HG03039 (cell line): ENCODE measurements around the gene AMIGO2.
"Not testable (repeated sequence)": the region's sequence is repeated elsewhere in the genome, so short reads cannot be mapped to it uniquely, and the experiment has no call there.

Source experiments
- ATAC-seq: cut with Tn5 transposase; IDR thresholded peaks from one replicate; pipeline ENCODE4 v1.9.1; 2021; ENCODE audit warnings: mild to moderate bottlenecking, moderate library complexity; ENCODE audit not compliant: unreplicated experiment

AMIGO2 gene

DNA sequence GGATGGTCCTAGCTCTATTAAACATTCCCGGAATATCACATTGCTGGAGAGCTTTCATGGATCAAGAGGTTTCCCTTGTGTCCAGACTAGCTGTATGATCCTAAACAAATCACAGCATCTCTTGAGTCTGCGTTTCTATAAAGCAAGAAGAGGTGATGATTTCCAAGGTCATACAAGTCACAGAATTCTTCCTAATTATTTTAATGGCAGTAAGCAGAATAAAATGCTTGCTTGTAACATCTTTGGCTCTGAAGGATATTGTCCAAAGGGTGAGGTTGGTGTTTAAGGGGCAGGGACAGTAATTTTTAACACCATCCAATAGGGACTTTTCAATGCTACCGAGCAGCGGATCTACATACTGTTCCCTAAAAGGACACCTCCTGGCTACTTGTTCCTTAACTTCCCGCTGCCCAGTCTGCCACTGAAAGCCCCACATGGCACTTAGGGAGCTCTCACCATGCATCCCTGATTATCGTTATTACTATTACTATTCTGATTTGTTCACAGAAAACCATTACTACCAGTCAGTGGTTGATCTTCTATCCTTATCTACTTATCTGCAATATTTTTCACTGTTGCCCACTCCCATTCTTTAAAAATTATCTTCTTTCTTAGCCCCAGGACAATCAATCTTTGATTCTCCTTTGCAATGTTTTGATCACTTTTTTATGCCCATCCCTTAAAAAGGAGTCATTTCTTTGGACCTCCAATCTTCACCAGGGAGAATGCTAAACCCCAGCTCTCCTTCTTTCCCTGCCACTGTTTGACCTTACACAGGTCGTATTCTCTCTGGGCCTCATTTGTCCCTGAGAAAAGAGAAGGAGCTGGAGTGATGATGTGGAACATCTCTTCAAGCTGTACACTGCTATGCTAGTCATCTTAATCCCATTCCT, 4.3 kb downstream of the AMIGO2 start:
- ATAC-seq = no peak

DNA sequence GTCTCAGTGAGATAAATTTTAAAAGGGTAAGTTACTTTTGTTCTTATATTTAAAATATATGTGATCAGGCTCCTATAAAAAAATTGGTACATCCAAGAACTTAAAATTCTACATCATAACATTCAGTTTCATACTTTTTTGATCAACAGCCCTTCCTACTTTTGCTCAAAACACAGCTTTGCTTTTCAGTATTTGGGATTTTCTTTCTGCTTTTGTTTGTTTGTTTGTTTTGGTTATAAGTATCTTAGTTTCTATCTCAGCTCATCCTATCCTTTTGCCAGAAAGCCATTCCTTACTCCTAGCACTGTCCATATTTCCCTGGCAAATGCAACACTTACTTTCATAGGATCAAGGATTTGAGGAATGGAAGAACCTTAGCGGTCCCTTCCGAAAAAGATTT, 5.0 kb downstream of the AMIGO2 start:
- ATAC-seq = no peak

DNA sequence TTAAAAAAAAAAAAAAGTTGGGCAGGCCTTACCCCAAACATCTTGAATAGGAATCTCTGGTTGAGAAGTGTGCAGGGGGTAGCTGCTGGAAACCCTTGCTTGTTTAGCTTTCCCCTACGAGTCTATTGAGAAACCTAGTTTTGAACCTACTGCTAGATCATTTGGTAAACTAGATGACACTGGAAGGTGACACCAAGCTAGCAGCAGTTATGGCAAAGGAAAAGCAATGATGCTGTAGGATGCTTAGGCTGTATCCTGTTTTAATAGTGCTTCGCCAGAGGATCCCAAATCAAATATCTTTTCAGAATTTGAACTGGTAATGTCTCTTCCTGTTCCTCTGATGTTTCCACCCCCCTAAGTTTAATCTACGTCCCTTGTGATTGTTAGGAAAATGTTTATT, 5.8 kb downstream of the AMIGO2 start:
- ATAC-seq = no peak

DNA sequence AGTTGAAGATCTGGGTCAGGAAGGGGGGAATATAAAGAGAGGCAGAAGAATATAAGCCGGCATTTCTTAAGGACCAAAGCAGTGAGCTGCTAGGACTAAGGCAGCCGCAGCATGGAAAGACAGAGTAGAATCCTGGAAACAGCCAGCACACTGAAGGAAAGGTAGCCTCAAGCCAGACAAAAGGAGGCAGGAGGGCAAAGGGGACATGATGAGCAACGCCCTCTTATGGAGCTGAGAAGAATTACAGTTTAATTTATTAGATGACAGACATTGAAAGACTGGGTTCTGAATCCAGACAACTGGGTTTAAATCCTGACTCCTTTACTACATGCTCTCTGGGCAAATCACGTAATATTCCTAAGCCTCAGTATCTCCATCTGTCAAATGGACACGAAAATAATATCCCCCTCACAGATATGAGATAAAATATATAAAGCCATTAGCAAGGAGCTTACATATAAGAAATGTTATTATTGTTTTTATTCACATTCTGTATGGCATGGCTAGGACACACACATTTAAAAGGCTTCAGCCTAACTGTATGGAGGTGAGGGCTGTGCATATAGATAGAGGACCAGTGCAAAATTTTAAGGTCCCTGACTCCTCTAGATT, 8.4 kb downstream of the AMIGO2 start:
- no peak for ATAC-seq

DNA sequence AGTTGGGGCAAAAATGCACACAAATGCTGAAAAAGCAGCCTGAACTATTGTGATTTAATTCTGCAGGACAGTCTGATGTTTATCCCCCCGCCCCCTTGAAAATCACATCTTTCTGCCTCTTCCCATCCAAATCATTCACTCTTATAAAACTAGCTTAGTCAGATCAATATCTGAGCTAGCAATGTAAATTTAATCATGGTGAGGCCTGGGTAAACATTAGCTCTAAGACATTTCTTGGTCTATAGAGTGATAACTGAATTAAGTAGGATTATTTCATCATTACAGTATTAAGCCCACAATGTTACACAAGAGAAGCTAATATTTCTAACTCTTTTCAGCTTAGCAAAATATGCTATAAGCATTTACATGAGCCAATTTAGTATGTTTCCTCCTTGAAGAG, 9.4 kb downstream of the AMIGO2 start:
- no peak for ATAC-seq

DNA sequence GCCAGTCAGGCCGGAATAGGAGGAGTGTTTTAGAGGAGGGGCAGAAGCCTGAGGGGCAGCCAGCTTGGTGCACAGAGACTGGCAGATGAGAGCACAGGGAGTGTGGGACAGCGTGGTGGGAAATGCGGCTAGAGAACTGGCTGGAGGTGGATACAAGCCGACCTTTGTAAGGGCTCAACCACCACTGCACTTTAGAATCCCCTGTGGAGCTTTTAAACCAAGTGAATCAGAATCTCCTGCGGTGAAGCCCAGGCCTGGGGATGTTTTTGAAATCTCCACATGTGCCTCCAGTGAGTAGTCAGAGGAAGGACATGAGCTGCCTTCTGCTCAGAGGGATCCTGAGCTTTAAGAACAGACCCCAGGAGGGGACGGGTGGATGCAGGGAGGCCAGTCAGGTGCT, 11.2 kb downstream of the AMIGO2 start:
- ATAC-seq = no peak

DNA sequence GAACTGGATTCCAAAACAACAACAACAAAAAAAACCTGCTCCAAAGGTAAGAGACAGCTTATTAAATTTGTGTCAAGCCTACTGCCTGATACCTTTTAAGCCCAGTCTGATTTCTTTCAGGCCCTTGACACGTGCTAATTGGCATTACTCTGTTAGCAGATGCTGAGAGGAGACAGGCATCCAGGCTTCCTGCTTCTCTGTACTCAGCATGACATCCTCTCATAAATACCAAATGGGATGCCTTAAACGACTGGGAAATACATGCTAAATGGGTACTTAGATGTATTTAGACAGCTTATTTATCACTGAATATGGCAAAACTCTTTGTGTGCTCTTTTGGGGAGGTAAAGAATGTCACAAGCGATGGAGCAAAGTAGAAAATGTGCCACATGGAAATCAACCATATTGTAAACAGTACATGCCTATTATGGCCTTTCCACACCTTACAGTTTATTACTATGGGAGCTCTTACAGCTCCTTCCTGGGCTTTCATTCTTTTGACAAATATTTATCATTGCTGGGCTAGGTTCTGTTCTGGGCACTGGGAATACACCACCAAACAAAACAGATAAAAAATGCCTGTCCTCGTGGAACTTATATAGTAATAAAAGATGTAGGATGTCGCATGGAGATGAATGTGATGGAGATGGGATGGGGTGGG, 11.9 kb downstream of the AMIGO2 start:
- ATAC-seq = no peak

- ATAC-seq = no peak
Measured at GRCh38 chr12:47067176-47067575, 12.6 kb downstream of the AMIGO2 start.

DNA sequence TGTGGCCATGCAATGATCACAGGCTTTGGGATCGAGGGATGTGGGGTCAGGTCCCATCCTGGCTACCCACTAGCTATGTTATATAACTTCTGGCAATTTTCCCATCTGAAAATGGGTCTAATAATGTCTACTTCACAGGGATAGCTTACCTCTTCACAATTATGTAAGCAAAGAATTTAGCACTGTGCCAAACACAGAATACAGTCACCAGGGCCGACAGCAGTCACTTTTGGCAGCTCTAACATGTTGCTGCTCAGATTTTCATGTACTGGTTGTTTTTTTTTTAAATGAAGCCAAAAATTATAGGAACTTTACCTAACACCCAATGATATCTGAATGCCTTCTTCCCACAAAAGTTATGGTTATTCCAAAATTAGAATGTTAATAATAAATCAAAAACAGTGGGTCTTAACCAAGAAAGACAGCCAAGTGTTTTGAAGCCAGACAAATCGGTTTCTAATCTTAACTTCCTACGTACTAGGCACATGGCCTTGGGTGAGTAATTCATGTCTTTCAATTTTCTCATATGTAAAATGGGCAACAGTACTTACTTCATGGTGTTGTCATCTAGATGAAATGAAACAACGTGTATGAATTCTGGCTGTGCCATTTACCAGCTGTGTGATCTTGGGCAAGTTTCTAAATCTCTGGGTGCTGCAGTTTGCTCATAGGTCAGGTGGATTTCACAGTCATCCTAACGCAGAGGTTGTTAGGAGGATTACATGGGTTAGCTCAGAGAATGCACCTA, 13.3 kb downstream of the AMIGO2 start:
- no peak for ATAC-seq

- ATAC-seq = no peak
Measured at GRCh38 chr12:47065546-47065945, 14.2 kb downstream of the AMIGO2 start.

- not testable (repeated sequence) for ATAC-seq
Measured at GRCh38 chr12:47058640-47059039, 21.1 kb downstream of the AMIGO2 start.

DNA sequence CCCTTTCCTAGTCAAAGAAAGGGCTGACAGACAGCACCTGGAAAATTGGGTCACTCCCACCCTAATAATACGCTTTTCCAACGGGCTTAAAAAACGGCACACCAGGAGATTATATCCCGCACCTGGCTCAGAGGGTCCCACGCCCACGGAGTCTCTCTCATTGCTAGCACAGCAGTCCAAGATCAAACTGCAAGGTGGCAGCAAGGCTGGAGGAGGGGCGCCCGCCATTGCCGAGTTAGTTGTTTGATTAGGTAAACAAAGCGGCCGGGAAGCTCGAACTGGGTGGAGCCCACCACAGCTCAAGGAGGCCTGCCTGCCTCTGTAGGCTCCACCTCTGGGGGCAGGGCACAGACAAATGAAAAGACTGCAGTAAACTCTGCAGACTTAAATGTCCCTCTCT, 22.8 kb downstream of the AMIGO2 start:
- ATAC-seq = not testable (repeated sequence)

- ATAC-seq = not testable (repeated sequence)
Measured at GRCh38 chr12:47055856-47056255, 23.9 kb downstream of the AMIGO2 start.

GRCh38 chr12:47054659-47055058, 25.1 kb downstream of the AMIGO2 start:
- ATAC-seq = no peak

GRCh38 chr12:47053961-47054360, 25.8 kb downstream of the AMIGO2 start:
- no peak for ATAC-seq

- ATAC-seq = no peak
Measured at GRCh38 chr12:47052274-47052673, 27.5 kb downstream of the AMIGO2 start.

DNA sequence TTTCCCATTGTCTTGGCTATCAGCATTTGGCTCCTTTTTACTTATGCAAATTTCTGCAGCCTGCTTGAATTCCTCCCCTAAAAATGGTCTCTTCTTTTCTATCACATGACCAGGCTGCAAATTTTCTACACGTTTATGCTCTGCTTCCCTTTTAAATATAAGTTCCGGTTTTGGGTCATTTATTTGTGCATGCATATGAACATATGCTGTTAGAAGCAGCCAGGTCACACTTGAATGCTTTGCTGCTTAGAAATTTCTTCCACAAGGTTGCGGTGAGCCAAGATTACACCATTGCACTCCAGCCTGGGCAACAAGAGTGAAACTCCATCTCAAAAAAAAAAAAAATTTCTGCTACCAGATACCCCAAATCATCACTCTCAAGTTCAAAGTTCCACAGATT, 28.5 kb downstream of the AMIGO2 start:
- ATAC-seq = not testable (repeated sequence)

- no peak for ATAC-seq
Measured at GRCh38 chr12:47048541-47048940, 31.2 kb downstream of the AMIGO2 start.

DNA sequence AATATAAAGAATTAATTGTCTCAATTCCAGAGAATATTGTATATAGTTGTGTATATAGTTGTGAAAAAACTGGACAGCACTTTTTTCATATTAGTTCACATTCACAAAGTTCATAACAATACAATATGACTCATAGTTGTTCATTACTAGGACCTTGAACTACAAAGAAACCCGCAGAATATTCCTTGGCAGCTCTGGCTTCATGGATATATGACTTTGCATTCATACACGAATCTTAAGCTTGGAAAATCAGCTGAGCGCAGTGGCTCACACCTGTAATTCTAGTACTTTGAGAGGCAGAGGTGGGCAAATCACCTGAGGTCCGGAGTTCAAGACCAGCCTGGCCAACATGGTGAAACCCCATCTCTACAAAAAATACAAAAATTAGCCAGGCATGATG, 38.4 kb downstream of the AMIGO2 start:
- no peak for ATAC-seq

DNA sequence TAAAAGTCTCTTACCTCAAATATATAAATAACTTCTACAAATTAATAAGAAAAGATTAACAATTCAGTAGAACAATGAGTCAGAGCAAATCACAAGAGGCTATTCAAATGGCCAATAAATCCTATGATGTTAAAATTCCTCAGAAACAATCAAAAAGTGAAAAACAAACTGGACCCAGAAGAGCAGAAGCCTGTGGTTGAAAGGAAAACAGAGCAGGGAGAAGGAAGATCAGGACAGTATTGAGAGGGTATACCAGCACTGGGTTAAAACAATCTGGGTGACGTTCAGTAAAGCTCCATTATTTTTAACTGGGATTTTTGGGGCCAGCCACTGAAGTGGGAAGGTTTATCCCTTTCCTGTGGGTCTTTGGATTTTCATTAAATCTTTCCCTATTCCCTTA, 40.0 kb downstream of the AMIGO2 start:
- ATAC-seq = no peak

GRCh38 chr12:47039079-47039478, 40.7 kb downstream of the AMIGO2 start:
- no peak for ATAC-seq
